SK-N-SH (cell line): Measurements from ENCODE around the gene WNT1.

ENCODE experiments used
- CHD2 ChIP-seq: fragments of 150-350 bp; IDR thresholded peaks from 2 replicates; pipeline ENCODE4 v1.6.1; 2018; ENCODE audit warnings: low read length; ENCODE audit not compliant: partially characterized antibody
- CTCF ChIP-seq: fragments of 200-600 bp; sonication (generic); IDR thresholded peaks from 2 replicates; pipeline ENCODE4 v1.6.1; 2017; ENCODE audit warnings: antibody characterized with exemption, mild to moderate bottlenecking, moderate library complexity
- IRF3 ChIP-seq: fragments of 150-350 bp; IDR thresholded peaks from 2 replicates; pipeline ENCODE4 v1.6.1; 2016; ENCODE audit warnings: mild to moderate bottlenecking, low read depth, low read length
- PBX3 ChIP-seq: IDR thresholded peaks from 2 replicates; pipeline ENCODE4; 2012
- RFX5 ChIP-seq: IDR thresholded peaks from 2 replicates; pipeline ENCODE4 v1.6.1; 2012; ENCODE audit warnings: mild to moderate bottlenecking, improper control_type of control experiment, low read length
- TAF1 ChIP-seq: IDR thresholded peaks from 2 replicates; pipeline ENCODE4 v1.6.1; 2012; ENCODE audit warnings: low read depth, mild to moderate bottlenecking, low read length, moderate library complexity, borderline replicate concordance
- TCF12 ChIP-seq: IDR thresholded peaks from 2 replicates; pipeline ENCODE4 v1.4.0; 2012
- TEAD4 ChIP-seq: IDR thresholded peaks from 2 replicates; pipeline ENCODE4 v1.4.0; 2012; ENCODE audit warnings: mild to moderate bottlenecking, borderline replicate concordance; ENCODE audit not compliant: insufficient read depth

- TF ChIP-seq CTCF: no peak
- no peak for TF ChIP-seq IRF3
- no peak for TF ChIP-seq PBX3
- no peak for TF ChIP-seq TEAD4
- no peak for TF ChIP-seq RFX5
- TF ChIP-seq TAF1: no peak
- TF ChIP-seq CHD2: no peak
- TF ChIP-seq TCF12: no peak
Measured at GRCh38 chr12:49000346-49000745, 22.2 kb downstream of the WNT1 start.
